Stimulated activated CD8-positive, alpha-beta memory T cell treated with anti-CD3 and anti-CD28 coated beads, Interleukin-15, amount 100 ng/mL, for 1 hour (primary cell): ENCODE data around the gene PHRF1.
"Not testable (repeated sequence)": the region's sequence is repeated elsewhere in the genome, so short reads cannot be mapped to it uniquely, and the experiment has no call there.

ENCODE experiments used
- DNase-seq: peaks from one replicate; pipeline ENCODE4 v3.0.0-alpha.2; 2020; ENCODE audit warnings: low read depth

The PHRF1 gene

DNA sequence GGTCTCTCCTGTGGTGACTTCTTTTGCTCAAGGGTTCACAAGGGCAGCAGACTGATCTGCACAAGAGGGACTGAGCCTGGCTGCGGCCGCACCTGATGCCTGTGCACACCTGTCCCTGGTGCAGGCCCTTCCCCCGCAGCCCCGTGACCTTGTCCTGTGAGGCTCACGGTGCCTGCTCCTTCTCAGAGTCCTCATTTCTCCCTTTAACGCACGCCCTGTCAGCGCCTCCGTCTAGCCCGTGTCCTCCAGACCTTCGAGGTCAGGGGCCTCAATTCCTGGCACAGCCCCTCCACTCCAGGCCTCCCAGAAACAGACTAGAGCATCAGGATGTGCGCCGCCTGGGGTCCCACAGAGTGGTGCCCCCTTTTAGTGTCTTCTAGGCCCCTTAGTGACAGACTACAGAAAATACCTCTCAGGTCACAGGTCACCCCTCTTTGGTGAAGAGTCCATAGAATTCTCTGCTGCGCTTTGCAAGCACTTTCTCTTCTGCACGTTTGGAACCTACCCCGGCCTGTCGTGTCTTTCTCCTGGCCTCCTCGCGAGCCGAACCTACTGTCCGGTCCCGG is 59.8 kb downstream of the PHRF1 start:
- DNase-seq = no peak

DNA sequence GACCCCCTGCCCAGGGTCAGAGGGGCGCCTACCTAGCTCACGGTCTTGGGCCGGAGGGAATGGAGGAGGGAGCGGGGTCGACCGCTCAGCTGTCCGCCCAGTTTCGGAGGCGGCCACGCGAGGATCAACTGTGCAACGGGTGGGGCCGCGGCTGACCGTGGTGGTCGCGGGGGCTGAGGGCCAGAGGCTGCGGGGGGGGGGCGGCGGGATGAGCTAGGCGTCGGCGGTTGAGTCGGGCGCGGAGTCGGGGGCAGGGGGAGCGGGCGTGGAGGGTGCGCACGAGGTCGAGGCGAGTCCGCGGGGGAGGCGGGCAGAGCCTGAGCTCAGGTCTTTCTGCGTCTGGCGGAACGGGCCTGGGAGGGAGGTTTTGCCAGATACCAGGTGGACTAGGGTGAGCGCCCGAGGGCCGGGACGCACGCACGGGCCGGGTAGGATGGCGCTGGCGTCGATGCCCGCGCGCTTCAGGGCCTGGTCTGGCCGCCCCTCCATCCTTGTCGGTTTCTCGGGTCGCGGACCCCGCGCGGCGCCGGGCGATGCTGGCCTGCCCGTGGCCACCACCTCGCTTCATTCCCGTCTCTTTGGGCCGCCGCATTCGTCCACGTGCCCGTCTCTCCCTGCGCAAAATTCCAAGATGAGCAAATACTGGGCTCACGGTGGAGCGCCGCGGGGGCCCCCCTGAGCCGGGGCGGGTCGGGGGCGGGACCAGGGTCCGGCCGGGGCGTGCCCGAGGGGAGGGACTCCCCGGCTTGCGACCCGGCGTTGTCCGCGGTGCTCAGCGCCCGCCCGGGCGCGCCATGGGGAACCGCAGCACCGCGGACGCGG is 60.5 kb downstream of the PHRF1 start, which contains the start of gene DRD4:
Gene DRD4 (plus strand): TSS at position 759 of the 822 bp plus-strand sequence. CDS start 36 bp downstream, at position 795.
- DNase-seq = no peak

DNA sequence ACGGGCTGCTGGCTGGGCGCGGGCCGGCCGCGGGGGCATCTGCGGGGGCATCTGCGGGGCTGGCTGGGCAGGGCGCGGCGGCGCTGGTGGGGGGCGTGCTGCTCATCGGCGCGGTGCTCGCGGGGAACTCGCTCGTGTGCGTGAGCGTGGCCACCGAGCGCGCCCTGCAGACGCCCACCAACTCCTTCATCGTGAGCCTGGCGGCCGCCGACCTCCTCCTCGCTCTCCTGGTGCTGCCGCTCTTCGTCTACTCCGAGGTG is 61.0 kb downstream of the PHRF1 start:
- DNase-seq = no peak

DNA sequence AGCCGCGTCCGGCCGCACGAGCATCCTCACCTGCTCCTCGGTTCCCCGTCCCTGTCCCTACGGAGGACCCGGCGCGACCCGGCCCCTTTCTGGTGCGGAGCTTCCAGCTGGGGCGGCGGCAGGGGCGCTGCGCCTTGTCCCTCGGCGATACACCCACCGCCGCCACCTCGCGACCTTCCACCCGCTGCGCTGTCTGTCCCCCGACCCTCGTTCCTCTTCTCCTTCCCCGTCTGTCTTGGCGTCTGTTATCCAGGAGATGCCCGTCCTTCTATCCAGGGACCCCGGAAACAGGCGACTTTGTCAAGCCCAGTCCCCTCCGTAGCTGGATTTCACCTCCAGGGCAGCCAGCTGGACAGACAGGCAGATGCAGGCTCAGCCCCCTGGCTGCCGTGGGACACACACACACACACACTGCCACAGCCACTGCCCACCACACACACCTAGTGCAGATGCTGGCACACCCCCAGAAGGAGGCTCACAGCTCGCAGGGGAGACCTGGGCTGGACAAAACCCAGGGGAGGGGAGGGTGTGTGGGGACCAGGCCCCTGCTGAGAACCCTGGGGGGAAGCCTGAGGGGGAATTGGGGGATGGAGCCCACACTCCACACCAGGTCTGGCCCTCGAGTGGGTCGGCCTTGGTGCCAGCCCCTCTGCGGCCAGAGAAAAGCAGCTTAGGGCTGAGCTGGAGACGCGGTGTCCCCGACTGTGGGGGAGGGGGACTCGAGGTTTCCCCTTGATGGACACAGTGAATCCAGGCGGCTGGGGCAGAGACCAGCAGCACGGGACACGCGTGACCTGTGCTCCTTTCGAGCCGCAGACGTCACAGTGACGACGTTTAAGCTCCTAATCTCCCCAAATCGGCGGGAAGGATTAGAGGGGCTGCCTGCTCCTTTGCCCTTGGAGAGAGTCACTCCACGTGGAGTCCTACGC is 61.6 kb downstream of the PHRF1 start:
- DNase-seq = no peak

DNA sequence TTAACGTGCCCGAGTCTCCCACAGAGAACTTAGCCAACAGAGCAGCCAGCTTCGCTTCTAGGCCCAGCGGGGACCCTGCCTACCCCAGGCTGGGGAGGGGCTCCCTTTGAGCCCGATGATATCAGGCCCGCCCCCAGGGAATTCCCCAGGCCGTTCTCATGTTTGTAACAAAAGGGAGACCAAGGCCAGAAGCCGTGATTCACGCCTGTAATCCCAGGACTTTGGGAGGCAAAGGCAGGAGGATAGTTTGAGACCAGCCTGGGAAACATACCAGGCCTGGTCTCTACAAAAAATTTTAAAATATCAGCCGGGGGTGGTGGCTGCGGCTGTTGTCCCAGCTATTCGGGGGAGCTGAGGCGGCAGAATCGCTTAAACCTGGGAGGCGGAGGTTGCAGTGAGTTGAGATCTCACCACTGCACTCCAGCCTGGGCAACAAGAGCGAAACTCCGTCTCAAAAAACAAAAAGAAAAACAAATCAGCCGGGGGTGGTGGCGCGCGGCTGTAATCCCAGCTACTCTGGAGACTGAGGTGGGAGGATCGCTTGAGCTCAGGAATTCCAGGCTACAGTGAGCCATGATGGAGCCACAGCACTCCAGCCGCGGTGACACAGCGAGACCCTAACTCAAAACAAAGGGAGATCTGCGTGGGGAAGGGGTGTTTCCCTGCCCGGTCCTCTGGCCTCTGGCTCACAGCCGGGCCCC is 62.5 kb downstream of the PHRF1 start:
- DNase-seq = no peak

DNA sequence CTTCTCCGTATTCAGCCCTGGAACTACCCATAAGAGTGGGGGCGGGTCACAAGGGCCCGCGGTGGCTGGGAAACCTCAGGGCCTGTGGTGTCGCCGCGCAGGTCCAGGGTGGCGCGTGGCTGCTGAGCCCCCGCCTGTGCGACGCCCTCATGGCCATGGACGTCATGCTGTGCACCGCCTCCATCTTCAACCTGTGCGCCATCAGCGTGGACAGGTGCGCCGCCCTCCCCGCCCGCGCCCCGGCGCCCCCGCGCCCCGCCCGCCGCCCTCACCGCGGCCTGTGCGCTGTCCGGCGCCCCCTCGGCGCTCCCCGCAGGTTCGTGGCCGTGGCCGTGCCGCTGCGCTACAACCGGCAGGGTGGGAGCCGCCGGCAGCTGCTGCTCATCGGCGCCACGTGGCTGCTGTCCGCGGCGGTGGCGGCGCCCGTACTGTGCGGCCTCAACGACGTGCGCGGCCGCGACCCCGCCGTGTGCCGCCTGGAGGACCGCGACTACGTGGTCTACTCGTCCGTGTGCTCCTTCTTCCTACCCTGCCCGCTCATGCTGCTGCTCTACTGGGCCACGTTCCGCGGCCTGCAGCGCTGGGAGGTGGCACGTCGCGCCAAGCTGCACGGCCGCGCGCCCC is 63.2 kb downstream of the PHRF1 start:
- DNase-seq = no peak

DNA sequence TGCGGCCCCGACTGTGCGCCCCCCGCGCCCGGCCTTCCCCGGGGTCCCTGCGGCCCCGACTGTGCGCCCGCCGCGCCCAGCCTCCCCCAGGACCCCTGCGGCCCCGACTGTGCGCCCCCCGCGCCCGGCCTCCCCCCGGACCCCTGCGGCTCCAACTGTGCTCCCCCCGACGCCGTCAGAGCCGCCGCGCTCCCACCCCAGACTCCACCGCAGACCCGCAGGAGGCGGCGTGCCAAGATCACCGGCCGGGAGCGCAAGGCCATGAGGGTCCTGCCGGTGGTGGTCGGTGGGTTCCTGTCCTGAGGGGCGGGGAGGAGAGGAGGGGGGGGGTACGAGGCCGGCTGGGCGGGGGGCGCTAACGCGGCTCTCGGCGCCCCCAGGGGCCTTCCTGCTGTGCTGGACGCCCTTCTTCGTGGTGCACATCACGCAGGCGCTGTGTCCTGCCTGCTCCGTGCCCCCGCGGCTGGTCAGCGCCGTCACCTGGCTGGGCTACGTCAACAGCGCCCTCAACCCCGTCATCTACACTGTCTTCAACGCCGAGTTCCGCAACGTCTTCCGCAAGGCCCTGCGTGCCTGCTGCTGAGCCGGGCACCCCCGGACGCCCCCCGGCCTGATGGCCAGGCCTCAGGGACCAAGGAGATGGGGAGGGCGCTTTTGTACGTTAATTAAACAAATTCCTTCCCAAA is 63.9 kb downstream of the PHRF1 start:
- no peak for DNase-seq

DNA sequence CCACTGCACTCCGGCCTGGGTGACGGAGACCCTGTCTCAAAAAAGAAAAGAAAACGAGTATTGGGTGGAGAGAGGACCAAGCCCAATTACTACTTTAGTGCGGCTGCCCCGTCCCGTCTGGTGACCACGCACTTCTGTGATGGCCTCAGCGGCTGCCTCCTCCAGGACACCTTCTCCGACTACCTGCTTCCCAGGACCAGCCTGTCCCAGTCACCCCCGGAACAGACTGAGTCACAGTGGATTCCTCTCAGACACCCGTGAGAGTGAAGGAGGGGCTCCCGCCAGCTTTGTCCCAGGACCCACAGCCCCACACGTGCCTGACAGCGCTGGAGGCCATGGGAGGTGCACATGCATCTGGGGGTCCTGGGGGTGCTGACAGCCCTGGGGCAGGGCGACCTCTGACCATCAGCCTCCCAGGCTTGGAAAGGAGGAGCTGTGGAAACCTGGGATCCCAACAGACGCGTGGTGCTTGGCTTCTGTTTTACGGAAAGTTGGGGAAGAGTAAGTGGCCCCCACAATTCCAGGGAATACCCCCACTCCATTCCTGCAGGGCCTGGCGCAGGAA is 65.6 kb downstream of the PHRF1 start:
- no peak for DNase-seq

DNA sequence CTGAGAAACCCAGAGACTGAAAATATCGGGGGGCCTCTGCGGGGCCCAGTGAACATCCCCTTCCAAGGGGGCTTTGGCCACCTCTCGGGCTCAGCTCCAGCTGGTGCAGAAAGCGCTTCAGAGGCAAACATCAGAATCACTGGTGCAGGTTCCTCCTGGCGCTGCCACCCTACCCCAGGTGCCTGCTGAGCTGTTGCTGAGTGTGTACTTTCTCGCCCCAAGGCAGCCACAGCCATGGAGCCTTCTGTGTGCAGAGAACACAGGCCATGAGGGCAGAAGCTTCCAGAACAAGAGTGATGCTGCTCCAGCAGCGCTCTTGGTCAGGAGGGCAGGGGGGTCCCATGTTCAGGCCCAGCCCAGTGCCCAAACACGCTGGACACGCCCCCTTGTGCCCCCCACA is 67.1 kb downstream of the PHRF1 start:
- DNase-seq = no peak

DNA sequence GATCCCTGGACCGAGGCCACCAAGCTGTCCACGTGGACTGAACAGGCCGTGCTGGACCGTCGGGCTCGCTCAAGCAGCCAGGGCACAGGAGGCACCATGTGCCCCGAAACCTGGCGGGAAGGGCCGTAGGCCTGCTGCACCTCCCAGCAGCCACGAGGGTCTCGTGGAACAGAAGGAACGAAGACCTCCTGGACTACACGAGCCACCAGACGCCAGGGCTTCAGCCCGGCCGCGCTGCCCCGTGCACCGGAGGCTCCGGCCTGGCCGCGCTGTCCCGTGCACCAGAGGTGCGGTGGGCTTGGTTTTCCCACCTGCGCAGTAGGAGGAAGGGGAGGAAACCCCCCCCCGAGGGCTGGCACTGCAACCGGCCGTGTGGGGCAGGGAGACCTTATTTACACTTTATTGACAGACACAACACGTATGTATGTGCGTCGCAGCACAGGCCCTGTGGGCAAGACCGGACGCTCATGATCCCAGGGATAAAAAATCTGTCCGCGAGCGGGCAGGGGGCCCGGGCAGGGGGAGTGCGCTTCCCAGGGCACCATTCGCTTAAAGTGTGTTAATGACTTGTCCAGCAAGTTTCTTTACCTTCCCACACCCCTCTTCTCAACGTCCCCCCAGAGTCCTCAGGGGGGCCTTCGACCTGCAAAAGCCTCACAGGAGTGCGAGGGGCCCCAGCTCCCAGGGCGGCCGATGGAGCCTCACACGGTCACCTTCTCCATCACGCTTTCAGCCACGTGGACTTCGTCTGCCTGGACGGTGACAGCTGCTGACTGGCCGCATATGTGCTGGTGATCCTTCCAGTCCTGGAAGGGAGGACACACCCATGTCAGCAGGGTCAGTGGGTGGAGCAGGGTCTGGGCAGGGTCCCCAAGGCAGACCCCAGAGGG is 67.8 kb downstream of the PHRF1 start:
- no peak for DNase-seq

DNA sequence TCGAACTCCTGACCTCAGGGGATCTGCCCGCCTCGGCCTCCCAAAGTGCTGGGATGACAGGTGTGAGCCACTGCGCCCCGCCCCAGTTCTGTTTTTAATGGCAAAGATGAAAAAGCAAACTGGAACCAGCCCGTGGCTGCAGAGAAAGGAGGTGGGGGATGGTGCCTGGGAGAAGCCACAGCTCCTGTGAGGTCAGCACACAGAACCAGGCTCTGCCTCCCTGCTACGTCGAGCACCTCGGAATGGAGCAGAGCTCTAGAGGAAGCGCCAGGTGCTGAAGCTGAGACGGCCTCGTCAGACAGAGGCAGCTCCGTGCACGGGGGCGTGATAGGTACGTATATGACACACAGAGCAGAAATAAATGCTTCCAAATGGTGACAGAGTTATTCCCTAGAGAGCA is 69.3 kb downstream of the PHRF1 start:
- DNase-seq = no peak

DNA sequence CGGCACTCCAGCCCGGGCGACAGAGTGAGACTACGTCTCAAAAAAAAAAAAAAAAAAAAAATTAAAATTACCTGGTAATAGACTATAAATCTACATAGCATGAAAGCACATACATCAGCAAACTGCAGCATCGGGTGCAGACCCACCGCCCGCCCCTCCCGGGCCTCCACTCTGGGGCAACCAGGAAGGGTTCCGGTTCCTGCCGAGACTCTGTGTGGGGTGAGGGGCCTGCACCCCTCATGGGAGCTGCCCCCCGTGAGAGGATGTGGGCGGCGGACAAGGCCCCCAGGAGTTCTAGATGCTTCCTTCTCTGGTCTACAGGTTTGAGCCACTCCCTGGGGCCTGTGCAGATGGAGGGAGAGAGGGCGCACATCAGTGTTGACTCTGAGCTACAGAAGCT is 69.9 kb downstream of the PHRF1 start:
- no peak for DNase-seq

DNA sequence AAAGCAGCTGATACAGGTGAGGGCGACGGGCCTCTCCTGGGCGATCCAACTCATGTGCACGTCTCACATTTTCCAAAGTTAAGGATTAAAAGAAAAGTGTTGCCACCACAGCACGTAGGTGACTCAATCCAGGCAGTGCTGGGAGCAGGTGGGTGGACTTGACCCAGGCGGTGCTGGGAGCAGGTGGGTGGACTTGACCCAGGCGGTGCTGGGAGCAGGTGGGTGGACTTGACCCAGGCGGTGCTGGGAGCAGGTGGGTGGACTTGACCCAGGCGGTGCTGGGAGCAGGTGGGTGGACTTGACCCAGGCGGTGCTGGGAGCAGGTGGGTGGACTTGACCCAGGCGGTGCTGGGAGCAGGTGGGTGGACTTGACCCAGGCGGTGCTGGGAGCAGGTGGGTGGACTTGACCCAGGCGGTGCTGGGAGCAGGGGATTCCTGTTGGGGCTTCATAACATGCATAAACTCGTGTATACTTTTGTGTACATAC is 71.4 kb downstream of the PHRF1 start:
- DNase-seq = not testable (repeated sequence)

DNA sequence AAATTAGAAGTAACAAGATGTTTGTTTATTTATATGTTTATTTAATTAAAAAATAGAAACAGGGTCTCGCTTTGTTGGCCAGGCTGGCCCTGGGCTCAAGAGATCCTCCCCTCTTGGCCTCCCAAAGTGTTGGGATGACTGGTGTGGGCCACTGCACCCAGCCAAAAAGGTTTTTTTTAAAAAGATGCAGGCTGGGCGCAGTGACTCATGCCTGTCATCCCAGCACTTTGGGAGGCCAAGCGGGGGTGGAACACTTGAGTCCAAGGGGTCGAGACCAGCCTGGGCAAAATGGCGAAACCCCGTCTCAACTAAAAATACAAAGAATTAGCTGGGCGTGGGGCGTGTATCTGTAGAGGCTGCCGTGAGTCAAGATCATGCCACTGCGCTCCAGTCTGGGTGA is 74.2 kb downstream of the PHRF1 start:
- DNase-seq = no peak

DNA sequence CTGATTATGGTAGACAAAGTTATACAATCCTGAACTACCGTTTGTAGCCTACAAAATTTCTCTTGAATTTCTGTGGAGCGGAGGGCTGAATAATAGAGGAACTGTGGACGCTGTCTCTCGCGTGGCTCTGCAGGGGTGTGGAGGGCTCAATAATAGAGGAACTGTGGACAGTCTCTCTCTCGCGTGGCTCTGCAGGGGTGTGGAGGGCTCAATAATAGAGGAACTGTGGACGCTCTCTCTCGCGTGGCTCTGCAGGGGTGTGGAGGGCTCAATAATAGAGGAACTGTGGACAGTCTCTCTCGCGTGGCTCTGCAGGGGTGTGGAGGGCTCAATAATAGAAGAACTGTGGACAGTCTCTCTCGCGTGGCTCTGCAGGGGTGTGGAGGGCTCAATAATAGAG is 76.9 kb downstream of the PHRF1 start:
- DNase-seq = not testable (repeated sequence)

DNA sequence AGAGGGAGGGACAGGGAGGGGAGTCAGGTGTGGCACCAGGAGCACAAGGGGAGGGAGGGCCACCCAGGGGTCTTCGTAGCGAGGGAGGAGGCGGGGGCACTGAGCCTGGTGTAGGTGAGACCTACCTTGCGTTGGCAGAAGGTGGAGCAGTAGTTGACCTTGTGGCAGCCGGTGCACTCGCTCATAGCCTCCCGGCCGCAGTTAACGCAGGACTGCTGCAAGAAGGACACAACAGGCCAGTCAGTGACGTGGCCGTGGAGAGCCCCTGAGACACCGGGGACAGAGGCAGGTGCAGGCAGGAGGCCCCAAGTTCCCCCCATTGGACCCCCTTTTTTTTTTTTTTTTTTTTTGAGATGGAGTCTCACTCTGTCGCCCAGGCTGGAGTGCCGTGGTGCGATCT is 77.6 kb downstream of the PHRF1 start:
- DNase-seq = no peak

DNA sequence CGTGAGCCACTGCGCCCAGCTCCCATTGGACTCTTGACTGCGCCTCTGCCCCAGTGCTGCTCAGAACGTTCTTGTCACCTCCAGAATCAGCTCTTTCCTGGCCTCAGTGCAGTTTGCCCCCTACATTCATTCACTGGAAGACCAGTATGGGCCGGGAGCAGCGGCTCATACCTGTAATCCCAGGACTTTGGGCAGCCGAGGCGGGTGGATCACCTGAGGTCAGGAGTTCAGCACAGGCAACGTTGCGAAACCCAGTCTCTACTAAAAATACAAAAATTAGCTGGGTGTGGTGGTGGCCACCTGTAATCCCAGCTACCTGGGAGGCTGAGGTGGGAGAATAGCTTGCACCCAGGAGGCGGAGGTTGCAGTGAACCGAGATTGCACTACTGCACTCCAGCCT is 78.2 kb downstream of the PHRF1 start:
- DNase-seq = not testable (repeated sequence)

DNA sequence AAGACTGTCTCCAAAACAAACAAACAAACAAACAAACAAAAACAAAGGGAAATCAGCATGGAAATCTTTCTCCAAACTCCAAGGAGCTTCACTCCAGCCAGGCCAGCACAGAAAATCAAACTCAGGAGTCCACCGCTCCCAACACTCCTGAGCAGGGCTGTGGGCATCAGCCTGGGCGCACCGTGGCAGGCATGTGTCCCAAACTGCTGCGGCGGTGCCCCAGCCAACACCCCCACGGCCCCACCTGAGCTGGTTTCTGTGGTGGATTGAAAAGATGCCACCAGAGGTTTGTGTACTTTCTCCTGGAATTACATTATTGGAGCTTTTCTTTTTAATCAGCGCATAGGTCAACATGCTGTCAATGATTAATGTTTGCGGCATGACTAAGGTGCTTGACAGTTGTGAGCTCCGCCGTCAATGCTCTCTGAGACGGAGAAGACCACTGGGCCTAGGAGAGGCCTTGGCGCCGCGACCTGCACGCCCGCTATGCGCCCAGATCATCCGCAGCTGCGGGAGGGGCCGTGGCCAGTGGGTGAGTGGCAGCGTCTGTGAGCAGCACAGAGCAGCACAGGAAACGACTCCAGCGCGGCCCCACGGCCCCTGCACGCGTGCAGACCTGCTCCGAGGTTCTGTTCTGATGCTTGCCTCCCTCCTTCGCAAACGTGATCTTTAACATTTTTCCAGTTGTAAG is 78.9 kb downstream of the PHRF1 start:
- no peak for DNase-seq

DNA sequence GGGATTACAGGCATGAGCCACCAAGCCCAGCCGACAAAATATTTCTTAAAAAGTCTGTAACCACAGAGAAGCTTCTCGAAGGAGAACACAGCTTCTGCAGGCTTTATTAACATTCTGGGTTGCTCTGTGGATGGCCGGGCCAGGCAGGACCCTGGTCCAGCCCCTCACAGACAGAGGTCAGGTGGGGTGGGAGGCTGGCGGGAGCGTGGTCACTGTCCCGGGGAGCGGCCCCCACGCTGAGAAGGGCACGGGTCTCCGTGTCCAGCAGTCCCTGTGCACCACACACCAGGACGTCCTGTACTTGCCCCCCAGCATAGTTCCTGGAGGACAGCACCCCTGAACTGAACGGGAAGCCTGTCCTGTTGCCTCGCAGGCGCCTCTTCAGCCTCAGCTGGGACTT is 80.2 kb downstream of the PHRF1 start:
- DNase-seq = no peak
